CD4-positive, alpha-beta T cell treated with Interleukin-1 beta for 1 hour (primary cell): Measurements from ENCODE around the gene FRAT1.
A peak's percentile ranks its signal among the peaks of the same experiment; 100 is the strongest.
"Not testable (repeated sequence)": the region's sequence is repeated elsewhere in the genome, so short reads cannot be mapped to it uniquely, and the experiment has no call there.

ENCODE experiments used
- DNase-seq, 2 donors: peaks; one replicate each; pipeline ENCODE4 v3.0.0-alpha.2; 2020 to 2022

Gene FRAT1

GRCh38 chr10:97318772-97319651, at the start of gene FRAT1:
FRAT1 (plus strand) TSS chr10:97319271; CDS start chr10:97319454, 183 bp downstream.
- DNase-seq: peak; percentile 88 to 91

DNA sequence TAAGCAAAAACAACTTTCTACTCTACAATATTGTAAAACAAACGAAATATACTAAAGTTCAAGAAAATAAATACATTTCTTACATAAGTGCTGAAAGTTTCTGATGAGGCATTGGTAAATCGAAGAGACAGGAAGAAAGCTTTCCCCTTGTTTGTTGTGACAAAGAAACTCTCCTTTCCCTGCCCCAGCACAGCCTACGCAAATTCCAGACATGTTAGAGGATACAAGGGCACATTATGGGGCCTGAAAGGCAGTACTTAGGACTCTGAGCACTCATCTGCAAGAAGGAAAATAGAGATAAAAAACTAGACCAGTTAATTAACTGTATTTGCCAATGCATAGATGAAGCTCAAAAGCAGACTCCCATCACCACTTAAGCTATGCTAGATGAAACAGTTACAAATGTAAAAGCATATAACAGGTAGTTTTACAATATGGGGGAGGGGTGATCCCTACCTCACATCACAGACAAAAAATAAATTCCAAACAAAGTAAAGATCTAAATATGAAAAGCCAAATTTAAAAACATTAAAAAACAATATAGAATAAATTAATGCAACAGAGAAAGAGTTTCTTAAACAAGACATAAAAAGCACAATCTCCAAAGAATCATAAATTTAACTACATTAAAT, 48.4 kb upstream of the FRAT1 start:
- no peak for DNase-seq

- DNase-seq: no peak
These were observed 45.4 kb upstream of the FRAT1 start for GRCh38 chr10:97273700-97274099.

GRCh38 chr10:97274828-97275227, 44.2 kb upstream of the FRAT1 start:
- no peak for DNase-seq

GRCh38 chr10:97277551-97277950, 41.5 kb upstream of the FRAT1 start:
- DNase-seq: no peak

DNA sequence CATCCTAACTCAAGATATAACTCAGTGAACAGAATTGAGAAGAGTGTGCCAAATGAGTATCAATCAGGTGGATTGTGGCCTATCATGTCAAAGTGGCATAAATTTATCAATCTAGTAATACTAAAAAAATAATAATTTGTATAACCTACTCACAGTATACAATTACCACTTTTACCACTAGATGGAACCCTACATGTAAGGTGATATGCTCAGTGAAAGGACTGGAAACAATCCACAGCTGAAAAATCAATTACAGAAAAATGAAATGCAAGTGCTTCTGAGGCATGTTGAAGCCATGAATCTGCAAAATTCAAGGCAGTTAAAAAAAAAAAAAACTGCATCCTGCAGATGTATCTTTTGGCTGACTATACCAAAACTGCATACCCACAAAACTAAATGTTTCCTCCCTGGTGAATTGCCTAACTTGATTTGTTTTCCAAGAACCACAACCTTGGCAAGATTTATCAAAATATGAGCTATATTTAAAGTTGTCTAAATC, 40.5 kb upstream of the FRAT1 start:
- peak in 1 of 2 donors; percentile 60 for DNase-seq

GRCh38 chr10:97279121-97279815, 39.8 kb upstream of the FRAT1 start:
- peak in 1 of 2 donors; percentile 6 for DNase-seq

DNA sequence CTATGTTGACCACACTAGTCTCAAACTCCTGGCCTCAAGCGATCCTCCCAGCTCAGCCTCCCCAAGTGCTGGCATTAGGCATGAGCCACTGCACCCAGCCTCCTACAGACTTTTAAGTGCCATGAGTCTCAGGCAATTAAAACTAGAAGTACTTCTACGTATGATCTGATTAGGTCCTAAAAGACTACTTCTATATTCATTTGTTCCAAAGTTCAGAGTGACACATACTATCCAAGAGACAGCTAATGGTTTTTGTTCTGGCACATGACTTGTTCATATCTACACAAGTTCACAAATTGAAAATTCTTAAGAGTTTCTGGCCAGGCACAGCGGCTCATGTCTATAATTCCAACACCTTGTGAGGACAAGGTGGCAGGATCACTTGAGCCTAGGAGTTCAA, 38.3 kb upstream of the FRAT1 start:
- no peak for DNase-seq

- DNase-seq: not testable (repeated sequence)
These were observed 29.0 kb upstream of the FRAT1 start for GRCh38 chr10:97290076-97290475.

- not testable (repeated sequence) for DNase-seq
These were observed 28.3 kb upstream of the FRAT1 start for GRCh38 chr10:97290576-97291356.

DNA sequence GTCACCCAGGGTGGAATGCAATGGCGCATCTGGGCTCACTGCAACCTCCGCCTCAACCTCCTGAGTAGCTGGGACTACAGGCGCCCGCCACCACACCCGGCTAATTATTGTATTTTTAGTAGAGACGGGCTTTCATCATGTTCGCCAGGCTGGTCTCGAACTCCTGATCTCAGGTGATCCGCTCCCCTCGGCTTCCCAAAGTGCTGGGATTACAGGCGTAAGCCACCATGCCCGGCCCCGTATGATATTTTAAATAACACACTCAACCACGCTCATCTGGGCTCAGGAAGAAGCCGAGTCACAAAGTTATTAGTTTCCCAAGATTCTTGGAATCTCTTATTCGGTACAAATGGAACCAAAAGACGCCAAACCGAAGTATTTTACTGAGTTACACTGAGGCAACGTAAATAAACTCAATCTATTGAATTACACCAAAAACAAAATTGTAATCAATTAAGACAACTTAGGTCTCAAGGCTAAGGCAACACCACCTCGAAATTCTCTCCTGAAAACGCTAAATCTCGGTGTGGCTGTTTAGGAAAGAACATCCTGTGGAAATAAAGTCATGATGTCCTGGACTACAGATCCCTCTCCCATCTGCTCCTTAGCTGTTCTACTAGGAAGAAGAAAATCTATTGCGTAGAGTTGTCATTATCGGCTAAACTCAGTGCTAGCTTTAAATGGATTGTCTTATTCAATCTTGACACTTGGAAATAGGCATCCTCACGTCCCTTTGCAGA, 27.5 kb upstream of the FRAT1 start:
- DNase-seq: no peak

GRCh38 chr10:97292097-97292861, 26.8 kb upstream of the FRAT1 start, which contains the start of gene ARHGAP19:
ARHGAP19 (minus strand) TSS chr10:97292637; CDS start chr10:97292627, 10 bp downstream.
- DNase-seq: peak; percentile 95 to 97

DNA sequence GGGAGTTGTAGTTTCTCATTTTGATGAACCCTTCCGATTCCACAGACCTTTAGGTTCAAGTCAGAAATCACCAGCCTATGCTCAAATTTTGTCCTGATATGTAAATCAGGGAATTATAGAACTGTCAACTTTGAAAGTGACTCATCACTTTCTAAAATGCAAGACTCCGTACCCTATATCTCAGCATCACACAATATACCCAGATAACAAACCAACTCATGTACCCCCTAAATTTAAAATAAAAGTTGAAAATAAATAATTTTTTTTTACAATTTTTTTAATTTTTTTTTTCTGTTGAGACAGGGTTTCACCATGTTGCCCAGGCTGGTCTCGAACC, 26.2 kb upstream of the FRAT1 start:
- no peak for DNase-seq

- no peak for DNase-seq
These were observed 21.4 kb upstream of the FRAT1 start for GRCh38 chr10:97297556-97298222.

DNA sequence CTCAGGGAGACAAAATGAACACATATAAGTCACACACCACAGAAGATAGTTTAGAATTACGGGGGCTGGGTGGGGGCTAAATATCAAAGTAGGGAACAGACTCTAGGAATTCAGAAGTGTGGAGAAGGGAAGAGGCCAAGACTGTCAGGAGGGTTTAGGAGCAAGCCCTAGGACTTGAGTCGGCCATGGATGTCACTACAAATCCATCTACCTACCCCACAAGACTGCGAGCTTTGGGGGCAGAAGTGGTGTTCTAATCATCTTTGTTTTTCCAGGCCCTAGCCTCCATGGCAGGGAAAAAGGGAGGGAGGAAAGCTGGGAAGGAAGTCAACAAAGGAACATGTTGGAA, 20.9 kb upstream of the FRAT1 start:
- DNase-seq: no peak

- DNase-seq: no peak
These were observed 18.1 kb upstream of the FRAT1 start for GRCh38 chr10:97300980-97301379.

- DNase-seq: no peak
These were observed 16.8 kb upstream of the FRAT1 start for GRCh38 chr10:97302088-97302791.

GRCh38 chr10:97307441-97307840, 11.6 kb upstream of the FRAT1 start:
- DNase-seq: no peak

DNA sequence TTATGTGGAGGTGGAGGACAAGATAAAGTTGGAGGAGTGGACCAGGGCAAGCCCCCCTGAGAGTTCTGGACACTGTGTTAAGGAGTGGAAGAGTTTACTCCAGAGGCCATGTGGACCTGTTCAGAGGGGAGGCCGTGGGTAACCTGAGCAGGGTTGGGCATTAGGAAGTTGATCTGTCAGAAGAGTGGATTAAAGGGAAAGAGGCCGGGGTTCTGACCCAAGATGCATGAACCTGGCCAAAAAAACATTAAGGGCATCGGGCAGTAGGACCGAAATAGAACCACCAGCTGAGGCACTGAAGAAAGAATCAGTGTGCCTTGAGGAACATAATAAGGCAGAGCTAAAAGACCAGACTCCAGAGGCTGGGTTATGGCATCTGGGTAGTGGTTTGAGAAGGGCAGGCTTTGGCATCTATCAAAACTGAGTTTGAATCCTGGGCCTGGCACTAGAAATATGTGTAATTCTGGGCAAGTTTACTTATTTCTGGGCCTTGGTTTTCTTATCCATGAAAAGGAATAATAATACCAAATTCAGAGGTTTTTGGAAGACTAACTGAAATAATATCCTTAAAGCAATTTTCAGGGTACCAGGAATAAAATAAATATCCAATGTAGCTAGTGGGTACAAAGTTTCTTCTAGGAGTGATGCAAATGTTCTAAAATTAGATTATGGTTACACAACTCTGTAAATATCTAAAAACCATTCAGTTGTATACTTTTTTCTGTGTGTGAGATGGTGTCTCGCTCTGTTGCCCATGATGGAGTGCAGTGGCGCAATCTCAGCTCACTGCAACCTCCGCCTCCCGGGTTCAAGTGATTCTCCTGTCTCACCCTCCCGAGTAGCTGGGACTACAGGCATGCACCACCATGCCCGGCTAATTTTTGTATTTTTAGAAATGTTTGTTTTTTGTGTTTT, 10.9 kb upstream of the FRAT1 start:
- DNase-seq: no peak
